Dendritic cell treated with granulocyte-macrophage colony-stimulating factor and Interleukin-4, amounts not matched to agents 40 ng/mL and 50 ng/mL, for 4 days (primary cell): Measurements from ENCODE around the gene SPOCD1.

Experiments used
- H3K27ac Mint-ChIP-seq: one replicate; pipeline ENCODE4 v1.8.0; 2022; ENCODE audit warnings: mild to moderate bottlenecking, mixed read lengths
- H3K27me3 Mint-ChIP-seq: one replicate; pipeline ENCODE4 v1.8.0; 2022; ENCODE audit warnings: mild to moderate bottlenecking, mixed read lengths
- H3K36me3 Mint-ChIP-seq: one replicate; pipeline ENCODE4 v1.8.0; 2022; ENCODE audit warnings: low read depth, mixed read lengths
- H3K4me1 Mint-ChIP-seq: one replicate; pipeline ENCODE4 v1.8.0; 2022; ENCODE audit warnings: low read depth, mixed read lengths
- H3K4me3 Mint-ChIP-seq: one replicate; pipeline ENCODE4 v1.8.0; 2022; ENCODE audit warnings: mild to moderate bottlenecking, moderate library complexity, mixed read lengths
- H3K9me3 Mint-ChIP-seq: one replicate; pipeline ENCODE4 v1.8.0; 2022; ENCODE audit warnings: mixed read lengths
- intact Hi-C: fragments of 100-400 bp; cut with micrococcal nuclease; formaldehyde crosslinking; loops from one replicate; pipeline ENCODE4 v1.15.0; 2022

Gene SPOCD1

DNA sequence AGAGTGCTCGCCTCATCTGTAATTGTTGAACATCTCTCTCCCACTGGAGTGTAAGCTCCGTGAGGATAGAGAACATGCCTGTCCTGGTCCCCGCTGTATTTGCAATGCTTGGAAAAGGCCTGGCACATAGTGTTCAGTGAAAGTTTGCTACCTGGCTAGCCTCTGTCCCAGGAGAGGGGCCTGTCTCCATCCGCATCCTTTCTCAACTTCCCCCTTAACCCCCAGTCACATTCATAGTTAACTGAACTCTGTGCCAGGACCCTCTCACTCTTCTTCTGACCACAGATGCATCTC is 15.2 kb downstream of the SPOCD1 start:
- H3K27ac Mint-ChIP-seq: no peak overlapping the region
- peaks cover 69% of the 10 kb centered on the region for H3K27me3 Mint-ChIP-seq
- no peaks in the 10 kb centered on the region for H3K36me3 Mint-ChIP-seq
- no peak overlapping the region for H3K4me3 Mint-ChIP-seq
- peaks cover 47% of the 10 kb centered on the region for H3K4me1 Mint-ChIP-seq
- H3K9me3 Mint-ChIP-seq: no peaks in the 10 kb centered on the region
- intact Hi-C loops: no loop called here

DNA sequence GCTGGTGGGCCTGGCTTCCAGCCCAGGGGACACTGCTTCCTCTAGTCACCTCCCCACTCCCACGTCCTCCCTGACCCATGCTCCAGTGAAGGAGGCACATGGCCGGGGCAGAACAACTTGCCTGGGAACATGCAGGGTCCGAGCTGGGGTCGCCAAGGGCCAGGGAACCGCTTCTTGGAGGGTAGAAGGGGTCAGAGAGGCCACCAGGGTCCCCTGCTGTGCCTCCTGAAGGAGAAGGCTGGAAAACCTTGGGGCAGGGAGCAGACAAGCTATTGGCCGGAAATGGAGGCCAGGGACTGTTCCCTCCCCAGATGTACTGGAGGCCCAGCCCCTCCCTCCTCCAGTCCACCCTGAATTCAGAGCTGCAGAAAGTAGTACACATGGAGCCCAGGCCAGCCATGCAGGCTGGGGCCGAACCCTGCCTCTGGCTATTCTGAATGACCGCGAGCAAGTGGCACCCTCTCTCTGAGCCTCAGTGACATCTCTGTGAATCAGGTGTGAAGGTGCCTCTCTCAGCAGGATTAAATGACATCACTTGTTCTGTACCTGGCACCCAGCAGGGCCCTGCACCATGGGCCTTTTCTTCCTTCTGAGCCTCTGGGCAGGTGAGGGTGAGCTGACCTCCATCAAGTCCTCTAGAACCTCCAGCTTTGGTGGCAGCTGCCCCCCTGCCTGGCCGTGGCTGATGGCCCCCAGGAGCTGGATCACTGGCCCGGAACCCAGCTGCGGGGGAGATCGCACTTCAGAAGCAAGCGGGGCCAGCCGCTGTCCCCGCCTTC is 15.7 kb downstream of the SPOCD1 start:
- H3K27me3 Mint-ChIP-seq: peaks cover 66% of the 10 kb centered on the region
- H3K4me1 Mint-ChIP-seq: peaks cover 47% of the 10 kb centered on the region
- H3K36me3 Mint-ChIP-seq: no peaks in the 10 kb centered on the region
- no peaks in the 10 kb centered on the region for H3K9me3 Mint-ChIP-seq
- no peak overlapping the region for H3K27ac Mint-ChIP-seq
- H3K4me3 Mint-ChIP-seq: no peak overlapping the region
- intact Hi-C loops: no loop called here

DNA sequence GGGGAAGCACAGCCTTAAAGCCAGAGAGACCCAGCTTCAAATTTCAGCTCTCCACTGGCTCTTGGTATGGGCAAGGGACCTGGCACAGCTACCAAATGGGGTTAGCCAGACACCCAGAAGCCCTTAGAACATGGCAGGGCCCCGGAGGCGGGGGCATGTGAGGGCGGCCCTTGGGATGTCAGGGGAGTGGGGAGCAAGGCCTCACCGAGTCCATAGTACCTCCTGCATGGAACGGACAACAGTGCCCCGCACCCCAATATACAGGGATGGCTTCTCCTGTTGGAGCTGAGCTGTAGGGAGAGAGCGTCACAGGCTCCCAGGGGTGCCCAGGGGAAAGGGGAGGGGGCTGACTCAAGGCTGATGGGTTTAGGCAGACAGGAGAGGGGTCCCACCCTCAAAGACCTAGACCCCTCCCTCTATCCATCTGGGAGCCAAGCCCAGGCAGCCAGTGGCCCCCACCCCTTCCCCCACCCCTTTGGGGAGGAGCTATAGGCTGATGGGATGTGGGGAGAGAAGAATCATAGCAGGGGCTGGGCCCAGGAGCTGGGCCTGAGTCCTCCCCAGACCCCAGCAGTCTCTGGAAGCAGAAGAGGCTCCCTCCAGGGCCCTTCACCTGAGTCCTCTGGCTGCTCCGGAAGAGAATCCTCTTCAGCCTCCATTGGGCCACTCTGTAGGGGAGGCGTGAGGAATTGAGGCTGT is 16.5 kb downstream of the SPOCD1 start:
- intact Hi-C loops: no loop called here
- Mint-ChIP-seq H3K27me3 (peaks cover 62% of the 10 kb centered on the region), H3K36me3 (no peaks in the 10 kb centered on the region), H3K9me3 (no peaks in the 10 kb centered on the region), H3K4me1 (peaks cover 47% of the 10 kb centered on the region), H3K27ac (peak overlapping the region; percentile 8), H3K4me3 (no peak overlapping the region)

DNA sequence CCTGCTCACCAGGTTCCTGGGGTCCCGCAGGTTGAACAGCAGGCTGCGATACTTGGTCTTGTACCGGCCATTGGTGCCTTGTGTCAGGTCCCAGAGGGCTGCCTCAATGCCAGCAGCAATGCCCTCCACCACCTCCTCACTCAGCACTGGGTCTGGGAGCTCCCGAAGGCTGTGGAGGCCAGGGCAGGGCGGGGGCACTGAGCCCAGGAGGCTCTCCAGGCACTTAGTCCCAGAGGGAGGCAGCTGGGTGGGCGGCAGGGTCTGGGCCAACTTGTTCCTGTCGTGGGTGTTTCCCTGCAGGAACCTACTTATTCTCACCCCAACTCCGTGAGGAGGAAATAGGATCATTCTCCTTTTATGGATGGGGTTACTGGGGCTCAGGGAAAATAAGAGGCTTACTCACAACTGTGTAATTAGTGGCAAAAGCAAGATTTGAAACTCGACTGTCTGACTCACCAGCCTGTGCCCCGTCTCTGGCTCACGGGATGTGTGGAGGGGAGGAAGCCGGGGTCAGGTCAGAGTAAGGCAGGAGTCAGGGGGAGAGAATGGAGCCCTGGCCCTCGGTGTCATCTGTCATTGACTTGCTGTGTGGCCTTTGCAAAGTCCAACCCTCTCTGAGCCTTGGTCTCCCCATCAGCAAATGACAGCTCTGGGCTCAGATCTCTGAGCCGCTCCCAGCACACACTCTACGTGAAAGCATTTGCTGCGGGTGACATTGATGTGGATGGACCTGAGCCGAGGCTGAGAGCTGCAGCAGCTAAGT is 17.2 kb downstream of the SPOCD1 start:
- peak overlapping the region; percentile 45 for H3K27ac Mint-ChIP-seq
- no peaks in the 10 kb centered on the region for H3K36me3 Mint-ChIP-seq
- H3K9me3 Mint-ChIP-seq: no peaks in the 10 kb centered on the region
- intact Hi-C loops: no loop called here
- peaks cover 61% of the 10 kb centered on the region for H3K27me3 Mint-ChIP-seq
- no peak overlapping the region for H3K4me3 Mint-ChIP-seq
- peaks cover 47% of the 10 kb centered on the region for H3K4me1 Mint-ChIP-seq

DNA sequence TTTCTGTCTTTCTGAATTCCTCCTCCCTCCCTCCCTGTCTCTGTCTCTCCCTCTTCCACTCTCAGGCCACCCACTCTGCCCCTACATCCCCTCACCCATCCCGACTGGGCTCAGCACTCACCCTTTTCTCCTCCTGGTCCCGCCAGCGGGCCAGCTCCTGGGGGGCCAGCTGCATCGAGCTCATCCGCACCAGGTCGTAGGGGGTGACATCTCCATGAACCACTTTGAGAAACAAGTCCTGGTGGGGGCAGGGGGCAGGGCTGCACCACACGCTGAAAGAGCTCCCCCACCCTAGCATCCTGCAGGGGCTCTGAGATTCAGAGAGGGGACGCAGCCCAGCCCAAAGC is 17.8 kb downstream of the SPOCD1 start:
- intact Hi-C loops: no loop called here
- Mint-ChIP-seq H3K27me3 (peaks cover 58% of the 10 kb centered on the region), H3K36me3 (no peaks in the 10 kb centered on the region), H3K9me3 (no peaks in the 10 kb centered on the region), H3K4me1 (peaks cover 47% of the 10 kb centered on the region), H3K27ac (peak overlapping the region; percentile 45), H3K4me3 (peak overlapping the region; percentile 41)

DNA sequence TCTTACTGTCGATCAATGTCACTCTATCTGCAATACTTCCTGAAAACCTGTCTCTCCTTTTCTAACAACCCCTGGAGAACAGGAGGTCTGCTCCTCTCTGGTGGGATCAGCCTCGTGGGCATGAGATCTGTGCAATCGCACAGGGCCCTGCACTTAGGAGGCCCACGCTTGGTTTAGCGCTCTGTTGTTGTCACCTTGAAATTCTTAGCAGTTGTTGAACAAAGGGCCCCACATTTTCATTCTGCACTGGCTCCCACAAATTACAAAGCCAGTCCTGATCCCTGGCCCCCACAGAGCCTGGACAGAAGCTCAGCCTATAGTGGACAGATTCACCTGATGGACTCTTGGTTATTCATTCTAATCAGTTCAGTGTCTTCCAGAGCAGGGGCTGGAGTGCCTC is 18.6 kb downstream of the SPOCD1 start:
- H3K4me1 Mint-ChIP-seq: peaks cover 43% of the 10 kb centered on the region
- no peak overlapping the region for H3K27ac Mint-ChIP-seq
- no peaks in the 10 kb centered on the region for H3K36me3 Mint-ChIP-seq
- no peak overlapping the region for H3K4me3 Mint-ChIP-seq
- H3K27me3 Mint-ChIP-seq: peaks cover 58% of the 10 kb centered on the region
- H3K9me3 Mint-ChIP-seq: no peaks in the 10 kb centered on the region
- intact Hi-C loops: no loop called here

DNA sequence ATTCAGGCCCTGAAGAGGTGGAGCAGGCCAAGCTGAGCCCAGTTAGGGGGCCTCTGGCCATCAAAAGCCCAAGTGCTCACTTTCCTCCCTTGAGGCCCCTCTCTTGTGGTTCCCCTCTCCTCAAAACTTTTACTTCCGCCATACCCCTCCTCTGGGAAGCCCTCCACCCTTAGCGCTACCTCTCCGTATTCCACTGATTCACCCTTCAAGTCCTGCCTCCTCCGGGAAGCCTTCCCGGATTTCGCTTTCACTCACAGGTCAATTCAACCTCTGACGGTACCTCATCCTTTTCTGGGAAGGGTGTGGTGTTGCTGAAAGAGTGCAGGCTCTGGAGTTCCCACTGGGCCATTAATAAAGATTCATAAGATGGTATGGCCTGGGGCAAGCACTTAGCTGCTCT is 19.1 kb downstream of the SPOCD1 start:
- Mint-ChIP-seq H3K4me3 (no peak overlapping the region), H3K27ac (no peak overlapping the region), H3K36me3 (no peaks in the 10 kb centered on the region)

DNA sequence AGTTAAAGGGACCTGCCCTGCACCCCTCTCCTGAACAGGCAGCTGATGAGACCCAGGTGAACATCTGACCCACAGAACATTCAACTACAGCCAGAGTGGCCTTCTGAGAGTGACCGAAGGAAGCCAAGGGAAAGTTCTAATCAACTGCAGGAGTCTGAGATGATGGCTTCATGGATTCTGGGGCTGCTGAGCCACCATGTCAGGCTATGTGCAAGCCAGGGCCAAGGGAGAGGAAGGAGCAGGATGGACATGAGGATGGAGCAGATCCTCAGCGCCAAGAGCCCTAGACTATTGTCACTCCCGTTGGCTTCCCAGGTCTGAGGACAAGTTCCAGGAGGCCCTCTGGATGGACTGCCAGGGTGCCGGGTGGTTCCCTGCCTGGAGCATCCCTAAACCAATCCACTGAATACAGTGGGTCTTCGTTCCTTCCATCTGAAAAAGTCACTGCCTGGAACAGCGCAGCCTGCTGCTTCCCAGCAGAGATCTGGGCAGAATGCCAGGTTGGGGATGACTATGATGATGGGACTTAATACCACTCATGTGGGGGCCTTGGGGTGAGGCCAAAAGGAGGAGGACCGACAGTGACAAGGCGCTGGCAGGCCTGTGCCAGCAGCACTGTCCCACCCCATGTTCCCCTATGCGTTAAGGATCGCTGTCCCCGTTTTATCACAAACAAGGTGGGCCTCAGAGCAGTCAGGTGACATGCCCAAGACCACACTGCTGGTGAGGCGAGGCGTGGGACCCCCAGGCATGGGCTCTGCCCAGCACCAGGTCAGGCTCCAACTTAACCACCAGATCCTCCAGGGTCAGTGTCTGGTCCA is 19.8 kb downstream of the SPOCD1 start:
- intact Hi-C loops: no loop called here
- Mint-ChIP-seq H3K27me3 (peaks cover 60% of the 10 kb centered on the region), H3K4me1 (peaks cover 35% of the 10 kb centered on the region), H3K36me3 (no peaks in the 10 kb centered on the region), H3K4me3 (no peak overlapping the region), H3K27ac (no peak overlapping the region), H3K9me3 (no peaks in the 10 kb centered on the region)

More for the DNA sequence above, 19.1 kb downstream of the SPOCD1 start:
- no peaks in the 10 kb centered on the region for H3K9me3 Mint-ChIP-seq
- peaks cover 55% of the 10 kb centered on the region for H3K27me3 Mint-ChIP-seq
- intact Hi-C loops: no loop called here
- H3K4me1 Mint-ChIP-seq: peaks cover 42% of the 10 kb centered on the region

DNA sequence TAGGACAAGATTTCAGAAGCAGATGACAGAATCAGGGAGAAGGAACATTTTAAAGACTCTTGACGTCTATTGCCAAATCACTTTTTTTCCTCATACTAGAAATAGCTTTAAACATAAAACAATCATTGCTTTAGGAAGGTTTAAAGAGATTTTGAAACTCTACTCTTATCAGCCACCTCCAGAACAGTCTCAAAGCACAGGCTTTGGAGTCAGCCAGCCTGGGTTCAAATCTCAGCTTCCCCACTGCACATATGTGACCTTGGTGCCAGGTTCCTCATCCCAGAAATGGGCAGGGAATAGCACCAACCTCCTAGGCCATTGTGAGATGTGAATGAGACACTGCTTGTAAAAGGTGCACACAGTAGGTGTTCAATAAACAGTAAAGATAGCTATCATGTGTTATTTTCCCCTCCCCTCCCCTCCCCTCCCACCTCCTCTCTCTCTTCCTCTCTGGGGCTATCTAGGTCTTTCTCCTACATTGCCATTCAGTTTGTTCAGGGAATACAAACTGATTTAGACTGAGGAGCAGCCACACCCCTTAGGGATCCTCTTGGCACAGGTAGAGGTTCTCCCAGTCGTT is 20.6 kb downstream of the SPOCD1 start:
- Mint-ChIP-seq H3K9me3 (no peaks in the 10 kb centered on the region), H3K4me1 (peaks cover 29% of the 10 kb centered on the region)

DNA sequence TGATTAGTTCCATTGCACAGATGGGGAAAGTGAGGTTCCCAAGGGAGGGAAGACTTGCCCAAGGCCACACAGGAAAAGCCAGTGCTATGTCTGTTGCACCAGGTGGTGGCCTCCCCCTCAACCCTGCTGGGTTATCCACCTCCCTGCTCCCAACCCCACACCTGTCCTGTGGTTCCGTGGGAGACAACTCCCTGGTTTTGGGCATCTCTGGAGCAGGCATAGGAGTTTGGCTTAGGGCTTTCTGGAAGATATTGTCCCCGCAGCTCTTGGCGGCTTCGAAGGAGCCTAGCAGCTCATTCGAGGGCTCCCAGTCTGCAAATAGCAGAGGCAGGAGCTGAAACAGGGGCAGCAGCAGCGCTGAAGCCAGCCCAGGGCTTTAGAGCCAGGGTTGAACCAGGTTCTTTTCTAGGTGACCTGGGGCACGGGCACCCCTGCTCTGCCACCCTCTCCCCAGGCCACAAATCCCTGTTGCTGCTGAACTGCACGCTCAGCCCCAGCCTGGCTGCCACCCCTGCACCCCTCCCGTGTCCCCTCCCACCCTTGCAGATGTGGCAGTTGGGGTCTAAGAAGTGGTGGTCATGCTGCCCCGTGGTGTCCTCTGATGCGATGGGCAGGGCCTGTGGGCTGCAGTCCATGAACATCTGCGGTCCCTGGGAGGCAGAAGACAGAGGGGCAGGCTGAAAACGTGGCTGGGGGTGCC is 22.1 kb downstream of the SPOCD1 start:
- intact Hi-C loops: no loop called here
- no peaks in the 10 kb centered on the region for H3K36me3 Mint-ChIP-seq
- peaks cover 22% of the 10 kb centered on the region for H3K4me1 Mint-ChIP-seq
- H3K9me3 Mint-ChIP-seq: no peaks in the 10 kb centered on the region
- peaks cover 48% of the 10 kb centered on the region for H3K27me3 Mint-ChIP-seq
- no peak overlapping the region for H3K4me3 Mint-ChIP-seq
- no peak overlapping the region for H3K27ac Mint-ChIP-seq

More for the DNA sequence above, 20.6 kb downstream of the SPOCD1 start:
- Mint-ChIP-seq H3K36me3 (no peaks in the 10 kb centered on the region), H3K4me3 (no peak overlapping the region), H3K27me3 (peaks cover 56% of the 10 kb centered on the region), H3K27ac (no peak overlapping the region)
- intact Hi-C loops: no loop called here

DNA sequence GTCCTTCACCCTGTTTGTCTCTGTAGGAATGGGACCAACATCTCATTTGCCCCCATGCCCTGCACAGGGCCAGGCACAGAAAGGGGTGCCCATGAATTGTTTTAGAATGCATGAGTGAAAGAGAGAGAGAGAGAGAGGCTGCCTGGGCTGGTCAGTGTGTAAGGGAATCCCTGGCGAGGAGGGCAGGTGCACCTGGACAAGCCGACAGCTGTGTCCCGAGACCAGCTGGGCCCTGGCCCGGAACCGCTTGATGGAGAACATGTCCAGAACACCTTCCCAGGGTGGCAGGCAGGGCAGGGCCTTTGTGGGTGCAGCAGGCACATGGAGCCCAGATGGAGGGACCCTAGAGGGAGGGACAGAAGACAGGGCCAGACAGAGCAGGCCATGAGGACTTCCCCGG is 22.7 kb downstream of the SPOCD1 start:
- no peaks in the 10 kb centered on the region for H3K36me3 Mint-ChIP-seq
- no peak overlapping the region for H3K4me3 Mint-ChIP-seq
- peaks cover 42% of the 10 kb centered on the region for H3K27me3 Mint-ChIP-seq
- H3K27ac Mint-ChIP-seq: no peak overlapping the region
- intact Hi-C loops: no loop called here
- H3K4me1 Mint-ChIP-seq: peaks cover 17% of the 10 kb centered on the region
- H3K9me3 Mint-ChIP-seq: no peaks in the 10 kb centered on the region

DNA sequence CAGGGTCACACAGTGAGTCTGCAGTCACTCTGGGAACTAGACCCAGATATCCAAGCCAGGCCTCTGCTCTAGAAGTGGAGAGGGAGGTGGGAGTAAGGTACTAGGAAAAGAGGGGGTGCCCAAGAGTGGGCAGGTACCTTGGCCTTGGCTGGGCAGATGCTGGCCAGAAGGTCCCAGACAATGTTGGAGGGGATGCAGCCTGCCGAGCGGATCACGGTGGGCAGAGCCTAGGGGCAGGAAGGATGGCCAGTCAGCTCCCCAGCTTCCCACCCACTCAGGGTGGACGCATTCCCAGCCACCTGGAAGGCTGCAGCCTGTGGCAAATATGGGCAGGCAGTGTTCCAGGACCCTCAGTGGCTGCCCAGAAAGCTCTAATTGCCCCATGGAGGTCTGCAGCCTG is 23.3 kb downstream of the SPOCD1 start:
- peaks cover 36% of the 10 kb centered on the region for H3K27me3 Mint-ChIP-seq
- peaks cover 17% of the 10 kb centered on the region for H3K4me1 Mint-ChIP-seq
- no peaks in the 10 kb centered on the region for H3K36me3 Mint-ChIP-seq
- intact Hi-C loops: no loop called here
- no peak overlapping the region for H3K27ac Mint-ChIP-seq
- no peak overlapping the region for H3K4me3 Mint-ChIP-seq
- no peaks in the 10 kb centered on the region for H3K9me3 Mint-ChIP-seq

DNA sequence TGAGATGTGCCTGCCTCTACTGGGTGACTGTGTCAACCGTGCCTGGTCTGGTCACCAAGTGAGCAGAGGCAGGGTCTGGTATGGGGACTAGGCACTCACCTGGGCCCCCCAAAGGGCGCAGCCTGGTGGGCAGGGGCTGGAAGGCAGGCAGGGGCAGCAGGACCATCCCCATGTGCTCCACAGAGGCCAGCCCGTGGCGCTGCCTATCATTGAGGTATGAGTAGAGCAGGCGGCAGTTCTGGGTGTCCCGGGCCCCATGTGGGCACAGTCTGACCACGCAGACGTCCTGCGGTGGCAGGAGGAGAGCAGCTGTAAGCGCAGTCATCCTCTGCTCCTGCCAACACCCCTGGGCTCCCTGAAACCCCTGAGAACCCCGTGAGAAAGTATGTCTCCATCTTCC is 23.7 kb downstream of the SPOCD1 start:
- Mint-ChIP-seq H3K4me1 (peaks cover 17% of the 10 kb centered on the region), H3K27me3 (peaks cover 33% of the 10 kb centered on the region), H3K9me3 (no peaks in the 10 kb centered on the region), H3K27ac (no peak overlapping the region), H3K4me3 (no peak overlapping the region), H3K36me3 (no peaks in the 10 kb centered on the region)
- intact Hi-C loops: no loop called here
